Thoracic aorta (tissue), 2 donors: ENCODE results near the gene MRPS34. TPM values are rescaled to one million over a fixed set of nuclear protein-coding genes. Genes with fewer than 3 reads are reported as not detected.

Source experiments
- ATAC-seq: fragments of 150-250 bp; one replicate; pipeline ENCODE4 v1.8.0; 2017; ENCODE audit warnings: low read depth; ENCODE audit not compliant: insufficient number of reproducible peaks, low FRiP score
- DNase-seq: peaks from one replicate; pipeline ENCODE4 v3.0.0-alpha.2; 2020; ENCODE audit warnings: low spot score
- H3K27ac ChIP-seq, 2 donors: fragments of 200-600 bp; sonication (generic); 1 replicate in 1 of 2; 2 replicates in 1 of 2; pipeline ENCODE4 v1.5.1; 2016; ENCODE audit warnings: mild to moderate bottlenecking in 2 of 2, moderate library complexity in 2 of 2
- H3K27me3 ChIP-seq: fragments of 200-600 bp; sonication (generic); replicated peaks from 2 replicates; pipeline ENCODE4 v1.6.0; 2016; ENCODE audit warnings: mild to moderate bottlenecking; ENCODE audit not compliant: insufficient read depth
- H3K36me3 ChIP-seq: fragments of 200-600 bp; sonication (generic); one replicate; pipeline ENCODE4 v1.5.1; 2016
- H3K4me1 ChIP-seq, 2 donors: fragments of 200-600 bp; sonication (generic); 1 replicate in 1 of 2; 2 replicates in 1 of 2; pipeline versions ENCODE4 v1.5.1 to v1.6.0; 2016; ENCODE audit warnings: low read depth in 2 of 2, mild to moderate bottlenecking in 1 of 2; ENCODE audit not compliant: control insufficient read depth in 1 of 2
- H3K4me3 ChIP-seq: fragments of 200-600 bp; sonication (generic); 2 replicates; pipeline ENCODE4 v1.5.1; 2016; ENCODE audit warnings: mild to moderate bottlenecking
- H3K9me3 ChIP-seq: fragments of 200-600 bp; sonication (generic); 2 replicates; pipeline ENCODE4 v1.5.1; 2016
- total RNA-seq, 2 donors: library from RNA; depleted of rRNA; stranded (reverse); fragments of >200 nt; gene quantifications; one replicate each; pipeline versions ENCODE4 v1.1.0 to v1.2.3, GENCODE V29; 2016
- TF ChIP-seq, protein P1 (sequence below): fragments of 200-600 bp; sonication (generic); IDR thresholded peaks from one replicate; pipeline ENCODE4 v1.5.1; 2019; ENCODE audit warnings: antibody characterized with exemption

Gene MRPS34
- total RNA-seq, 2 donors from 2014 or later = 36.9 to 48.3 TPM

DNA sequence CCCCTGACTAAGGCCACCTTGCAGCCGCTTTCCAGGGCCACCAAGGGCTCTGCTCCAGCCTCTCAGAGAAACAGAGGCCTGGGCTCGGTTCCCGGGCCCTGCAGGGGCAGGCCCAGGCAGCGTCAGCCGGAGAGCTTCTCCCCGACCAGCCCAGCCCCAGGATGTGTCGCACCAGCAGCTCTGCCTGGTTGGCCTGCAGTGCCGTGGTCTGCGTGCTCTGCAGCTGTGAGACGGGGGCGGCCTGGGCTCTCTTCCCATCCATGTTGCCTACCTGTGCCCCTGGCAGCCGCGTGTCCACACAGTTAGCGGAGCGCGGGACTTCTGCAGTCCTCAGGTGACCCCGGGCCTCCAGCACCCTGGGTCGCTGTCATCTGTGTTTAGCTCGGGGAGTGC is 15.8 kb upstream of the MRPS34 start:
- DNase-seq (no peak), ATAC-seq (no peak)
- Histone ChIP-seq H3K36me3 (peaks cover 25% of the 10 kb centered on the region), H3K4me1 (peaks cover 6 to 17% of the 10 kb centered on the region in 2 donors), H3K27me3 (no peaks in the 10 kb centered on the region), H3K9me3 (no peaks in the 10 kb centered on the region), H3K4me3 (no peak overlapping the region), H3K27ac (no peak overlapping the region)
- TF ChIP-seq, protein P1, sequence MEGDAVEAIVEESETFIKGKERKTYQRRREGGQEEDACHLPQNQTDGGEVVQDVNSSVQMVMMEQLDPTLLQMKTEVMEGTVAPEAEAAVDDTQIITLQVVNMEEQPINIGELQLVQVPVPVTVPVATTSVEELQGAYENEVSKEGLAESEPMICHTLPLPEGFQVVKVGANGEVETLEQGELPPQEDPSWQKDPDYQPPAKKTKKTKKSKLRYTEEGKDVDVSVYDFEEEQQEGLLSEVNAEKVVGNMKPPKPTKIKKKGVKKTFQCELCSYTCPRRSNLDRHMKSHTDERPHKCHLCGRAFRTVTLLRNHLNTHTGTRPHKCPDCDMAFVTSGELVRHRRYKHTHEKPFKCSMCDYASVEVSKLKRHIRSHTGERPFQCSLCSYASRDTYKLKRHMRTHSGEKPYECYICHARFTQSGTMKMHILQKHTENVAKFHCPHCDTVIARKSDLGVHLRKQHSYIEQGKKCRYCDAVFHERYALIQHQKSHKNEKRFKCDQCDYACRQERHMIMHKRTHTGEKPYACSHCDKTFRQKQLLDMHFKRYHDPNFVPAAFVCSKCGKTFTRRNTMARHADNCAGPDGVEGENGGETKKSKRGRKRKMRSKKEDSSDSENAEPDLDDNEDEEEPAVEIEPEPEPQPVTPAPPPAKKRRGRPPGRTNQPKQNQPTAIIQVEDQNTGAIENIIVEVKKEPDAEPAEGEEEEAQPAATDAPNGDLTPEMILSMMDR = no peak

DNA sequence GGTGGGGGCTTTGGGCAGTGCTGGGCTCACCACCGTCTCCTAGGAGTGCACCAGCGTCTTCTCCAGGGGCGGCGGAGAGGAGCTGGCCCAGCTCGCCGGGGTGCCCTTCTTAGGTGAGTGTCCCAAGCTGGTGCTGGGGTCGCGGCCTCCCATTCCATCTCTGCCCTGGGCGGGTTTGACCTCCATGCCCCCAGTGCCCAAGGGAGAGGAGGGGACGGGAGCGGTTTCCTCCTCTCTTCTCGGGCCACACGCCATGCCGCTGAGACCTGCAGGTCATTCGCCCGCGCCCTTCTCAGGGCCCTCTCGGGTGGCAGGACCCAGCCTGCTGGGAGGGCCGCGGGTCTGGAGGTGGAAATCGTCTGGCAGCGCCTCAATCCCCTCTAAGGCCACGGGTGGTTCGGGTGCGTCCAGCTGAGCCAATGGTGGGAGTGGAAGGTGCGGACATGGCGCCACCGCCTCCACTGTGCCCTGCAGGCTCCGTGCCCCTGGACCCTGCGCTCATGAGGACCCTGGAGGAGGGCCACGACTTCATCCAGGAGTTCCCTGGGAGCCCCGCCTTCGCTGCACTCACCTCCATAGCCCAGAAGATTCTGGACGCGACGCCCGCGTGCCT is 15.3 kb upstream of the MRPS34 start:
- peaks cover 6 to 22% of the 10 kb centered on the region in 2 donors for H3K4me1 ChIP-seq
- H3K9me3 ChIP-seq = no peaks in the 10 kb centered on the region
- H3K4me3 ChIP-seq = no peak overlapping the region
- DNase-seq (no peak), ATAC-seq (no peak)
- H3K36me3 ChIP-seq = peaks cover 25% of the 10 kb centered on the region
- no peak overlapping the region for H3K27ac ChIP-seq
- TF ChIP-seq, protein P1 = no peak
- no peaks in the 10 kb centered on the region for H3K27me3 ChIP-seq

DNA sequence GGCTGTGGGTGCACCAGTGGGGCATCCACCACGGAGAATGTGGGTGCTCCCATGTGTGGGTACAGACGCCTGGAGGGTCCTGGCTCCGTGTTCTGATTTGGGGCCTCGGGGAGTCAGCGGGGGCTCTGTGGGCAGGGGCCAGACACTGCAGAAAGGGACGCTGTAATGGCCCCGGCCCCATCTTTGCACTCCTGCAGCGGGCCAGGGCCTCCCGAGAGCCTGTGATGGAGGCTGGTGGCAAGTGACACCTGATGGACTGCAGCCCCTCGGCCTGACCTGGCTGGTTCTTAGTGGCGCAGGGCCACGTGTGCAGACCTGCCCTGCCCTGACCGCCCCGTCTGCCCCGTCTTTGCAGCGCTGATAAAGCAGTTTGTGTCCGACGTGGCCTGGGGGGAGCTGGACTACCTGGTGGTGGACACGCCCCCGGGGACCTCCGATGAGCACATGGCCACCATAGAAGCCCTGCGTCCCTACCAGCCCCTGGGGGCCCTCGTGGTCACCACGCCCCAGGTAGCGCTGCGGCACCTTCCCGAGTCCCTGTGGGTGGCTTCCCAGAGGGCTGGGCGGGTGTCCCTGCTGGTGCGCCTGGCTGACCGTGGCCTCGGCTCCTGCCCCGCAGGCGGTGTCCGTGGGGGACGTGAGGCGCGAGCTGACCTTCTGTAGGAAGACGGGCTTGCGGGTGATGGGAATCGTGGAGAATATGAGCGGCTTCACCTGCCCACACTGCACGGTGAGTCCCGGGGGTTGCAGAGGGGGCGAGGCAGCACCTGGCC is 14.6 kb upstream of the MRPS34 start:
- Histone ChIP-seq H3K27ac (no peak overlapping the region), H3K4me1 (peaks cover 6 to 22% of the 10 kb centered on the region in 2 donors), H3K36me3 (peaks cover 25% of the 10 kb centered on the region), H3K27me3 (no peaks in the 10 kb centered on the region), H3K9me3 (no peaks in the 10 kb centered on the region), H3K4me3 (no peak overlapping the region)
- DNase-seq (no peak), ATAC-seq (no peak)
- TF ChIP-seq, protein P1 = no peak

DNA sequence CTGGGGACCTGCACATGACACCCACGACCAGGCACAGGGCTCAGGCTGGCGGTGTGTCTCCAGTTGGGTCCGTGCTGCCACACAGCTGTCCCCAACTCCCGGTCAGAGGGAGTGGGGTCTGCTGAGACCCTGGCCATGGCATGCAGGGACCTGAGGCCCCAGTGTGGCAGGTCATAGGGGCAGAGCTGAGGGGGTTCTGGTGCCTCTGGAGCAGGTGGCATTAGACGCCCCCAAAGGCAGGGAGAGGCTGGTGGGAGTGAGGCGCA is 14.1 kb upstream of the MRPS34 start:
- Histone ChIP-seq H3K9me3 (no peaks in the 10 kb centered on the region), H3K27ac (no peak overlapping the region), H3K36me3 (peaks cover 25% of the 10 kb centered on the region), H3K4me3 (no peak overlapping the region), H3K27me3 (no peaks in the 10 kb centered on the region), H3K4me1 (peaks cover 6 to 22% of the 10 kb centered on the region in 2 donors)
- TF ChIP-seq, protein P1 = no peak
- no peak for DNase-seq
- no peak for ATAC-seq

DNA sequence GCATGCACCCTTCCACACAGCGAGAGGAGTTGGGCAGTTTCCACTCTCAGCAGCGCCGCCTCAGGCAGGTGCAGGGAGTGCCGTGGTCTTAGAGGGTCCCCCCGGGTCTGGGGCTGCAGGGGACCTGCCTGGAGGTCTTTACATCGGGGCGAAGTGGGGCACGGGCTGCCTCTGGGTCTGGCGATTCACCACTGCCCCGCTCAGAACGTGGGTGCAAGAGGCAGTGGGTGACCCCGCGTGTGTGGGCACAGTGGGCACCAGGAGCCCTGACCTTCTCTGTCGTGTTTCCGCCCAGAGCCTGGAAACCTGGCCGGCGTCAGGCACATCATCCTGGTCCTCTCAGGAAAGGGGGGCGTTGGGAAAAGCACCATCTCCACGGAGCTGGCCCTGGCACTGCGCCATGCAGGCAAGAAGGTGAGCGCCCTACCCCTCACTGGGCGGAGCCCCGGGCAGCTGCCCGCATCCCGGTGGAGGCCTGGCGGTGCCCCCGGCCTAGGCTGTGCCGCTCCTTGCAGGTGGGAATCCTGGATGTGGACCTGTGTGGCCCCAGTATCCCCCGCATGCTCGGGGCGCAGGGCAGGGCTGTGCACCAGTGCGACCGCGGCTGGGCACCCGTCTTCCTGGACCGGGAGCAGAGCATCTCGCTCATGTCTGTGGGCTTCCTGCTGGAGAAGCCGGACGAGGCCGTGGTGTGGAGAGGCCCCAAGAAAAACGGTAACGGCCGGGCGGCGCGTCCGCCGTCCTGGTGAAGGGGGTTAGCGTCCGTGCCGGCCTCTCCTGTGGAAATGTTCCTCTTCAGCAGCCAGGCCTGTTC is 13.5 kb upstream of the MRPS34 start:
- DNase-seq (no peak), ATAC-seq (no peak)
- Histone ChIP-seq H3K27ac (no peak overlapping the region), H3K4me1 (peaks cover 10 to 27% of the 10 kb centered on the region in 2 donors), H3K27me3 (no peaks in the 10 kb centered on the region), H3K9me3 (no peaks in the 10 kb centered on the region), H3K36me3 (peaks cover 25% of the 10 kb centered on the region), H3K4me3 (no peak overlapping the region)
- TF ChIP-seq, protein P1 = no peak
